Panc1 (cell line): ENCODE measurements around the gene GRM4. TPM values are rescaled to one million over a fixed set of nuclear protein-coding genes. Genes with fewer than 3 reads are reported as not detected.

ENCODE experiments used
- ATAC-seq: fragments of 200-7000 bp; cut with Tn5 transposase; 2 replicates; pipeline ENCODE4 v1.9.1; 2020; ENCODE audit warnings: mild to moderate bottlenecking, moderate library complexity
- BruUV-seq: library from RNA; stranded (reverse); fragments of 400-500 nt; replicated peaks from 2 replicates; lab custom pipeline; 2021; lab: Mats Ljungman, UMichigan
- CTCF ChIA-PET: fragments of 300-600 bp; sonication (Branson Sonifier 250); formaldehyde crosslinking; loops from one replicate; lab custom pipeline; 2022; ENCODE audit warnings: antibody characterized with exemption; lab: Charles Lee
- POLR2A ChIA-PET: fragments of 300-600 bp; sonication (Branson Sonifier 250); formaldehyde crosslinking; loops from one replicate; lab custom pipeline; 2022; ENCODE audit warnings: antibody characterized with exemption; lab: Charles Lee
- DNase-seq: peaks from one replicate; pipeline ENCODE4 v3.0.0-alpha.2; 2010; ENCODE audit warnings: low read depth, low spot score
- H3K27ac ChIP-seq: 2 replicates; pipeline ENCODE4 v1.5.1; 2011; ENCODE audit warnings: mild to moderate bottlenecking, low read length, inconsistent platforms
- H3K27me3 ChIP-seq: fragments of 200-500 bp; sonication (Bioruptor generic); 2 replicates; pipeline ENCODE4 v1.6.0; 2014; ENCODE audit warnings: low read length, inconsistent platforms; ENCODE audit not compliant: control insufficient read depth, insufficient read depth
- H3K36me3 ChIP-seq: fragments of 200-500 bp; sonication (Bioruptor generic); 2 replicates; pipeline ENCODE4 v1.5.1; 2014; ENCODE audit warnings: inconsistent platforms, mild to moderate bottlenecking, low read length, moderate library complexity; ENCODE audit not compliant: control insufficient read depth, insufficient read depth
- H3K4me1 ChIP-seq: 2 replicates; pipeline ENCODE4 v1.5.1; 2011; ENCODE audit warnings: inconsistent platforms, mild to moderate bottlenecking, low read length, moderate library complexity; ENCODE audit not compliant: control insufficient read depth, insufficient read depth
- H3K4me3 ChIP-seq, 2 experiments: 2 replicates each; pipeline ENCODE4 v1.5.1; 2011 to 2012; ENCODE audit warnings: low read depth in 2 of 2, low read length in 2 of 2, mild to moderate bottlenecking in 2 of 2, inconsistent platforms in 1 of 2, moderate library complexity in 1 of 2
- H3K9me3 ChIP-seq: fragments of 200-500 bp; sonication (Bioruptor generic); 2 replicates; pipeline ENCODE4 v1.5.1; 2014; ENCODE audit warnings: low read depth, mild to moderate bottlenecking, inconsistent platforms, low read length, moderate library complexity; ENCODE audit not compliant: control insufficient read depth, insufficient read depth
- POLR2AphosphoS5 ChIP-seq: IDR thresholded peaks from 2 replicates; pipeline ENCODE4 v1.6.1; 2012; ENCODE audit warnings: mild to moderate bottlenecking, low read depth, low read length, moderate library complexity
- REST ChIP-seq, 2 experiments: IDR thresholded peaks; 2 replicates each; pipeline ENCODE4 v1.6.1; 2011 to 2012; ENCODE audit warnings: low read depth in 2 of 2, control low read depth in 1 of 2, low read length in 1 of 2, mild to moderate bottlenecking in 1 of 2, moderate library complexity in 1 of 2; ENCODE audit not compliant: insufficient read depth in 1 of 2
- SIN3A ChIP-seq: IDR thresholded peaks from 2 replicates; pipeline ENCODE4 v1.6.1; 2012; ENCODE audit warnings: low read depth, mild to moderate bottlenecking, low read length, moderate library complexity, borderline replicate concordance; ENCODE audit not compliant: insufficient read depth
- TCF7L2 ChIP-seq: IDR thresholded peaks from 2 replicates; pipeline ENCODE4 v1.6.1; 2011; ENCODE audit warnings: mild to moderate bottlenecking, low read depth, low read length, inconsistent platforms
- in situ Hi-C: cut with HindIII; loops from 2 replicates; pipeline ENCODE4 v1.10.0; 2016; ENCODE audit warnings: low sequenced_read_pairs, low pct_unique_long_range_greater_than_20kb
- intact Hi-C: fragments of 100-400 bp; cut with micrococcal nuclease; formaldehyde crosslinking; loops from one replicate; pipeline ENCODE4 v1.10.0; 2022; ENCODE audit not compliant: unreplicated experiment
- total RNA-seq: library from RNA; stranded (reverse); gene quantifications from one replicate; pipeline ENCODE4 v1.2.1, GENCODE V29; 2021; ENCODE audit not compliant: unreplicated experiment
- TF ChIP-seq, protein P1 (sequence below): fragments of 450-650 bp; IDR thresholded peaks from 2 replicates; pipeline ENCODE4 v1.5.1; 2017; ENCODE audit warnings: mild to moderate bottlenecking

The GRM4 gene
- total RNA-seq, 1 experiment from 2014 or later, result 1.3 TPM

DNA sequence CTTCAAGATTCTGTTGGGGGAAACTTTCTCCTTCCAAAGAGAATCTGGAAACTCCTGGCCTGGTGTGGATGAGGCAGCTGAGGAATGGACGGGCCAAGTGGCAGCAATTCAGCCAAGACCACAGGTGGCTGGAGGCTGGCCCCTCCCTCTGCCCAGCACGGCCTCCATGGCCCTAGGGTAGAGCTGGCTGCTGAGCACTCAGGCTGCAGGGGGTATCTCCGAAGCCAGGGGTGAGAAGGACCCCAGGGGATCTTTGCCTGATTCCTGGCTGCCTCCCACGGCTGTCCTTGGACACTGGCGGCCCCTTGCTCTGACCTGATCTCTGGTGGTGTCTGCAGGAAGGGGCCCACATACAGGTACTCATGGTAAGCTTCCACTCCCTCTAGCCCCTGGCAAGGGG is 39.0 kb downstream of the GRM4 start:
- peaks cover 2% of the 10 kb centered on the region for H3K27me3 ChIP-seq
- ChIA-PET POLR2A (no interaction called here), CTCF (no interaction called here)
- intact Hi-C loops (no loop called here), in situ Hi-C loops (no loop called here)
- no peak for TF ChIP-seq POLR2AphosphoS5
- no peak for TF ChIP-seq SIN3A
- TF ChIP-seq, protein P1, sequence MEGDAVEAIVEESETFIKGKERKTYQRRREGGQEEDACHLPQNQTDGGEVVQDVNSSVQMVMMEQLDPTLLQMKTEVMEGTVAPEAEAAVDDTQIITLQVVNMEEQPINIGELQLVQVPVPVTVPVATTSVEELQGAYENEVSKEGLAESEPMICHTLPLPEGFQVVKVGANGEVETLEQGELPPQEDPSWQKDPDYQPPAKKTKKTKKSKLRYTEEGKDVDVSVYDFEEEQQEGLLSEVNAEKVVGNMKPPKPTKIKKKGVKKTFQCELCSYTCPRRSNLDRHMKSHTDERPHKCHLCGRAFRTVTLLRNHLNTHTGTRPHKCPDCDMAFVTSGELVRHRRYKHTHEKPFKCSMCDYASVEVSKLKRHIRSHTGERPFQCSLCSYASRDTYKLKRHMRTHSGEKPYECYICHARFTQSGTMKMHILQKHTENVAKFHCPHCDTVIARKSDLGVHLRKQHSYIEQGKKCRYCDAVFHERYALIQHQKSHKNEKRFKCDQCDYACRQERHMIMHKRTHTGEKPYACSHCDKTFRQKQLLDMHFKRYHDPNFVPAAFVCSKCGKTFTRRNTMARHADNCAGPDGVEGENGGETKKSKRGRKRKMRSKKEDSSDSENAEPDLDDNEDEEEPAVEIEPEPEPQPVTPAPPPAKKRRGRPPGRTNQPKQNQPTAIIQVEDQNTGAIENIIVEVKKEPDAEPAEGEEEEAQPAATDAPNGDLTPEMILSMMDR, result no peak
- TF ChIP-seq TCF7L2, result no peak
- TF ChIP-seq REST (IDR thresholded peaks at IDR 0.05; ENCODE audit: insufficient read depth in 1 of 2, low read depth in 2 of 2, low read length in 1 of 2), result no peak
- no peak overlapping the region for H3K4me3 ChIP-seq
- no peaks in the 10 kb centered on the region for H3K9me3 ChIP-seq
- no peak overlapping the region for H3K27ac ChIP-seq
- H3K36me3 ChIP-seq, result no peaks in the 10 kb centered on the region
- DNase-seq, result no peak
- no peak for ATAC-seq
- BruUV-seq, result no TSS peak
- no peaks in the 10 kb centered on the region for H3K4me1 ChIP-seq

DNA sequence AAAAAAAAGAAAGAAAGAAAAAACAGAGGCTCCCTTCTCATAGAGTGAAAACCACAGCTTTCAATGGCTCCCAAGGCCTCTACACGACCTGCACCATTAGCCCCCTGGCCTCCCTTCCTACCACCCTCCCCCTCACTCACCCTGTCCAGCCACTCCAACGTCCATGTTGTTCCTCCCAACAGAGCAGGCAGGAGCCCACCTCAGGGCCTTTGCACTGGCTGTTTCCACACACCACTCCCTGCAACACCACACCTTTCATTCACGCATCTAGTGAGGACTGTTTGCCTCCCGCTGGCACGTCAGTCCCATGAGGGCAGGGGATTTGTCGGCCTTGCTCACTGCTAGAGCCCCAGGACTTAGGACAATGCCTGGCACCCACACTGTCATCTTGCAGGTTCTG is 39.5 kb downstream of the GRM4 start:
- no peaks in the 10 kb centered on the region for H3K4me1 ChIP-seq
- POLR2A ChIA-PET, result no interaction called here
- in situ Hi-C loops (no loop called here), intact Hi-C loops (no loop called here)
- BruUV-seq, result no TSS peak
- ATAC-seq (no peak), DNase-seq (no peak)
- no peaks in the 10 kb centered on the region for H3K9me3 ChIP-seq
- no peaks in the 10 kb centered on the region; the same call in 1 of the 2 replicates for H3K27me3 ChIP-seq
- TF ChIP-seq POLR2AphosphoS5, result no peak
- no peak for TF ChIP-seq SIN3A
- no peak for TF ChIP-seq REST (IDR thresholded peaks at IDR 0.05; ENCODE audit: insufficient read depth in 1 of 2, low read depth in 2 of 2, low read length in 1 of 2)
- TF ChIP-seq, protein P1, result no peak
- no peak for TF ChIP-seq TCF7L2
- no peak overlapping the region for H3K27ac ChIP-seq
- CTCF ChIA-PET, result no interaction called here
- H3K4me3 ChIP-seq, result no peak overlapping the region
- H3K36me3 ChIP-seq, result no peaks in the 10 kb centered on the region
